Measurements from ENCODE around the gene MAP6.
"Not testable (repeated sequence)": the region's sequence is repeated elsewhere in the genome, so short reads cannot be mapped to it uniquely, and the experiment has no call there.

Gene MAP6

GRCh38 chr11:75584659-75585292, 84.1 kb downstream of the MAP6 start:
- DNase-seq (ENCODE audit: low spot score in 2 of 2); H3K27ac Mint-ChIP-seq; H3K9me3 Mint-ChIP-seq; ATAC-seq (ENCODE audit: low read depth); H3K36me3 Mint-ChIP-seq: not testable (repeated sequence)
- peaks cover 12% of the 10 kb centered on the region for H3K4me1 Mint-ChIP-seq
- H3K4me3 Mint-ChIP-seq: peak overlapping the region; percentile 80
- H3K27me3 Mint-ChIP-seq: peaks cover 13% of the 10 kb centered on the region

- no peak overlapping the region for H3K27ac Mint-ChIP-seq
- H3K27me3 Mint-ChIP-seq: peaks cover 13% of the 10 kb centered on the region
- no peaks in the 10 kb centered on the region for H3K9me3 Mint-ChIP-seq
- peak; percentile 16 for ATAC-seq (ENCODE audit: low read depth)
- H3K4me1 Mint-ChIP-seq: peaks cover 16% of the 10 kb centered on the region
- no peak for DNase-seq (ENCODE audit: low spot score in 2 of 2)
- H3K36me3 Mint-ChIP-seq: peaks cover 3% of the 10 kb centered on the region
- peak overlapping the region; percentile 80 for H3K4me3 Mint-ChIP-seq
These were observed 84.8 kb downstream of the MAP6 start for GRCh38 chr11:75583718-75584658.

GRCh38 chr11:75582895-75583717, 85.7 kb downstream of the MAP6 start:
- no peaks in the 10 kb centered on the region for H3K9me3 Mint-ChIP-seq
- H3K27me3 Mint-ChIP-seq: peaks cover 13% of the 10 kb centered on the region
- peak; percentile 80 for ATAC-seq (ENCODE audit: low read depth)
- peaks cover 18% of the 10 kb centered on the region for H3K4me1 Mint-ChIP-seq
- H3K36me3 Mint-ChIP-seq: peaks cover 3% of the 10 kb centered on the region
- DNase-seq (ENCODE audit: low spot score in 2 of 2): peak; percentile 29 to 53
- peak overlapping the region; percentile 58 for H3K27ac Mint-ChIP-seq
- peak overlapping the region; percentile 85 for H3K4me3 Mint-ChIP-seq

- peaks cover 18% of the 10 kb centered on the region for H3K4me1 Mint-ChIP-seq
- peaks cover 13% of the 10 kb centered on the region for H3K27me3 Mint-ChIP-seq
- no peak for ATAC-seq (ENCODE audit: low read depth)
- H3K9me3 Mint-ChIP-seq: no peaks in the 10 kb centered on the region
- DNase-seq (ENCODE audit: low spot score in 2 of 2): no peak
- H3K36me3 Mint-ChIP-seq: peaks cover 3% of the 10 kb centered on the region
- H3K4me3 Mint-ChIP-seq: peak overlapping the region; percentile 85
- H3K27ac Mint-ChIP-seq: peak overlapping the region; percentile 36
These were observed 86.3 kb downstream of the MAP6 start for GRCh38 chr11:75582506-75582894.

- H3K27me3 Mint-ChIP-seq: peaks cover 6% of the 10 kb centered on the region
These were observed 89.0 kb downstream of the MAP6 start for GRCh38 chr11:75579841-75580240.

GRCh38 chr11:75578977-75579376, 89.9 kb downstream of the MAP6 start:
- no peak overlapping the region for H3K4me3 Mint-ChIP-seq
- H3K27me3 Mint-ChIP-seq: peaks cover 6% of the 10 kb centered on the region
- H3K36me3 Mint-ChIP-seq: peaks cover 3% of the 10 kb centered on the region
- DNase-seq (ENCODE audit: low spot score in 2 of 2) (no peak), ATAC-seq (ENCODE audit: low read depth) (no peak)
- H3K9me3 Mint-ChIP-seq: peaks cover 2% of the 10 kb centered on the region
- H3K27ac Mint-ChIP-seq: no peak overlapping the region
- peaks cover 23% of the 10 kb centered on the region for H3K4me1 Mint-ChIP-seq

More at GRCh38 chr11:75579841-75580240, 89.0 kb downstream of the MAP6 start:
- Mint-ChIP-seq H3K9me3 (peaks cover 2% of the 10 kb centered on the region), H3K36me3 (peaks cover 3% of the 10 kb centered on the region), H3K27ac (no peak overlapping the region), H3K4me3 (no peak overlapping the region), H3K4me1 (peaks cover 26% of the 10 kb centered on the region)
- DNase-seq (ENCODE audit: low spot score in 2 of 2) (no peak), ATAC-seq (ENCODE audit: low read depth) (no peak)

- H3K9me3 Mint-ChIP-seq: peaks cover 2% of the 10 kb centered on the region
- H3K27me3 Mint-ChIP-seq: peaks cover 6% of the 10 kb centered on the region
- H3K36me3 Mint-ChIP-seq: peaks cover 3% of the 10 kb centered on the region
- DNase-seq (ENCODE audit: low spot score in 2 of 2) (no peak), ATAC-seq (ENCODE audit: low read depth) (no peak)
- H3K27ac Mint-ChIP-seq: no peak overlapping the region
- no peak overlapping the region for H3K4me3 Mint-ChIP-seq
- peaks cover 17% of the 10 kb centered on the region for H3K4me1 Mint-ChIP-seq
These were observed 91.6 kb downstream of the MAP6 start for GRCh38 chr11:75577207-75577606.

- Mint-ChIP-seq H3K27me3 (peaks cover 1% of the 10 kb centered on the region), H3K36me3 (peaks cover under 1% of the 10 kb centered on the region), H3K9me3 (peaks cover 2% of the 10 kb centered on the region), H3K4me3 (peak overlapping the region; percentile 53), H3K27ac (peak overlapping the region; percentile 38), H3K4me1 (peaks cover 17% of the 10 kb centered on the region)
- DNase-seq (ENCODE audit: low spot score in 2 of 2): peak; percentile 59 to 61
- peak; percentile 95 for ATAC-seq (ENCODE audit: low read depth)
These were observed 92.3 kb downstream of the MAP6 start for GRCh38 chr11:75576499-75576918.

- Mint-ChIP-seq H3K4me1 (peaks cover 17% of the 10 kb centered on the region), H3K9me3 (peaks cover 2% of the 10 kb centered on the region), H3K27ac (peak overlapping the region; percentile 38), H3K36me3 (no peaks in the 10 kb centered on the region), H3K27me3 (no peaks in the 10 kb centered on the region), H3K4me3 (no peak overlapping the region)
- DNase-seq (ENCODE audit: low spot score in 2 of 2) (no peak), ATAC-seq (ENCODE audit: low read depth) (no peak)
These were observed 92.8 kb downstream of the MAP6 start for GRCh38 chr11:75576017-75576416.

GRCh38 chr11:75574698-75575602, 93.9 kb downstream of the MAP6 start:
- Mint-ChIP-seq H3K4me1 (peaks cover 17% of the 10 kb centered on the region), H3K4me3 (no peak overlapping the region), H3K27me3 (no peaks in the 10 kb centered on the region), H3K36me3 (no peaks in the 10 kb centered on the region), H3K9me3 (peaks cover 2% of the 10 kb centered on the region), H3K27ac (no peak overlapping the region)
- DNase-seq (ENCODE audit: low spot score in 2 of 2) (no peak), ATAC-seq (ENCODE audit: low read depth) (no peak)

GRCh38 chr11:75572744-75573143, 96.1 kb downstream of the MAP6 start:
- Mint-ChIP-seq H3K4me3 (no peak overlapping the region), H3K9me3 (peaks cover 2% of the 10 kb centered on the region), H3K4me1 (peaks cover 10% of the 10 kb centered on the region), H3K27ac (no peak overlapping the region), H3K36me3 (peaks cover 2% of the 10 kb centered on the region), H3K27me3 (no peaks in the 10 kb centered on the region)
- ATAC-seq (ENCODE audit: low read depth) (no peak), DNase-seq (ENCODE audit: low spot score in 2 of 2) (no peak)

GRCh38 chr11:75571625-75572024, 97.2 kb downstream of the MAP6 start:
- H3K9me3 Mint-ChIP-seq: peaks cover 2% of the 10 kb centered on the region
- peaks cover 2% of the 10 kb centered on the region for H3K36me3 Mint-ChIP-seq
- ATAC-seq (ENCODE audit: low read depth): no peak
- no peak overlapping the region for H3K27ac Mint-ChIP-seq
- no peak for DNase-seq (ENCODE audit: low spot score in 2 of 2)
- H3K27me3 Mint-ChIP-seq: no peaks in the 10 kb centered on the region
- H3K4me3 Mint-ChIP-seq: no peak overlapping the region
- H3K4me1 Mint-ChIP-seq: peaks cover 8% of the 10 kb centered on the region

GRCh38 chr11:75570559-75571139, 98.2 kb downstream of the MAP6 start:
- no peaks in the 10 kb centered on the region for H3K27me3 Mint-ChIP-seq
- peaks cover 2% of the 10 kb centered on the region for H3K36me3 Mint-ChIP-seq
- H3K4me3 Mint-ChIP-seq: no peak overlapping the region
- no peak overlapping the region for H3K27ac Mint-ChIP-seq
- no peaks in the 10 kb centered on the region for H3K4me1 Mint-ChIP-seq
- ATAC-seq (ENCODE audit: low read depth) (no peak), DNase-seq (ENCODE audit: low spot score in 2 of 2) (no peak)
- H3K9me3 Mint-ChIP-seq: no peaks in the 10 kb centered on the region

Data from memory B cell (primary cell).